M059J (cell line): ENCODE measurements around the gene CCDC15. TPM values are rescaled to one million over a fixed set of nuclear protein-coding genes. Genes with fewer than 3 reads are reported as not detected.

Source experiments
- DNase-seq: peaks from one replicate; pipeline ENCODE4 v3.0.0-alpha.2; 2012; ENCODE audit warnings: low read depth
- total RNA-seq: library from RNA; depleted of rRNA; stranded (reverse); fragments of >200 nt; shearing (Covaris generic); gene quantifications from 2 replicates; pipeline ENCODE4 v1.2.3, GENCODE V29; 2014; rRNA removed

The CCDC15 gene, protein sequence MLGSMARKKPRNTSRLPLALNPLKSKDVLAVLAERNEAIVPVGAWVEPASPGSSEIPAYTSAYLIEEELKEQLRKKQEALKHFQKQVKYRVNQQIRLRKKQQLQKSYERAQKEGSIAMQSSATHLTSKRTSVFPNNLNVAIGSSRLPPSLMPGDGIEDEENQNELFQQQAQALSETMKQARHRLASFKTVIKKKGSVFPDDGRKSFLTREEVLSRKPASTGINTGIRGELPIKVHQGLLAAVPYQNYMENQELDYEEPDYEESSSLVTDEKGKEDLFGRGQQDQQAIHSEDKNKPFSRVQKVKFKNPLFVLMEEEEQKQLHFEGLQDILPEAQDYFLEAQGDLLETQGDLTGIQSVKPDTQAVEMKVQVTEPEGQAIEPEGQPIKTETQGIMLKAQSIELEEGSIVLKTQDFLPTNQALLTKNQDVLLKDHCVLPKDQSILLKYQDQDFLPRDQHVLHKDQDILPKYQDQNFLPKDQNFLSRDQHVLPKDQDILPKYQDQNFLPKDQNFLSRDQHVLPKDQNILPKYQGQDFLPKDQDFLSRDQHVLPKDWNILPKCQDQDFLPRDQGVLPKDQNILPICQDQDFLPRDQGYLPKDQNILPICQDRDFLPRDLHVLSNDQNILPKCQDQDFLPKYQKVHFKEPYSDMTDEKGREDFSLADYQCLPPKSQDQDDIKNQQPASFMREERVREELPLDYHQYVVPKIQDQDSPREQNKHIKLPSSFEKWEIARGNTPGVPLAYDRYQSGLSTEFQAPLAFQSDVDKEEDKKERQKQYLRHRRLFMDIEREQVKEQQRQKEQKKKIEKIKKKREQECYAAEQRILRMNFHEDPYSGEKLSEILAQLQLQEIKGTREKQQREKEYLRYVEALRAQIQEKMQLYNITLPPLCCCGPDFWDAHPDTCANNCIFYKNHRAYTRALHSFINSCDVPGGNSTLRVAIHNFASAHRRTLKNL
- 6.1 and 7.6 TPM in 2 replicates for total RNA-seq

DNA sequence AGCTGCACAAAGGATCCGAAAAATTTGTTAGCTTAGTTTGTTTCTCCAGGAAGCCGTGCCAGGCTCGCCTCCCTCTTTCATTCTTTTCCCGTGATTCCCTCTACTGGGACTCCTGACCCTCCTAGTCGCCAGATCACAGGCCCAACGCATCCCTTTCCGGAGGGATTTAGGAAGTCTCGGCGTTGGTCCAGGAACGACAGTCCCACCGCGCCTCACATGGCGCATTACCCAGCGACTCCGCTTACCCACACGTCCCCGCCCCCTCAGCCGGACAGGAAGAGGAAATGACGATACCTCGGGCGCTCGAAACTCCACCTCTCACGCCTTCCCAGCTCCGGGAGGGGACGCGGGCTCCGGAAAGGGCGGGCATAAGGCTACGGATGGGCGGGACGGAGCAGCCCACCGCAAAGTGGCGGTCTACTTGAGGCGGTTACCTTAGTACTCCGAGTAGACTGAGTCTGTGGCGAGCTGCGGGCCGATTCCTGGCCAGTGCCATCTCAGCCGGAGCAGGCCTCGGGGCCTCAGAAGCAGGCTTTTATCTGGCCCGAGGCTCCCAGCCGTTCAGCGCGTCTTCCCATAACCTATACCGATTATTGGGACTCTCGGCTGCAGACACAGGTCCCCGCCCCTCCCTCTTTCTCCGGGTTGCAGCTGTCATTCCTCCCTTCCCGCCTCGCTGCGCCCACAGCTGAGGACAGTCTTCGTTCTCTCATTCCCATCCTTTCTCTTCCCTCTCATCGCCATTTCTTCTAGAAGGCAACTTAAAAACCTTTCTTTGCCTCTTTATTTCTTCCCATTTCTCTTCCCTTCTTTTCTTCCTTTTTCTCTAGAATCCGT, at the start of gene CCDC15:
CCDC15 (plus strand) TSS at position 450 of the 837 bp plus-strand sequence. CDS start 531 bp downstream, outside the sequence.
- peak; percentile 99 for DNase-seq

DNA sequence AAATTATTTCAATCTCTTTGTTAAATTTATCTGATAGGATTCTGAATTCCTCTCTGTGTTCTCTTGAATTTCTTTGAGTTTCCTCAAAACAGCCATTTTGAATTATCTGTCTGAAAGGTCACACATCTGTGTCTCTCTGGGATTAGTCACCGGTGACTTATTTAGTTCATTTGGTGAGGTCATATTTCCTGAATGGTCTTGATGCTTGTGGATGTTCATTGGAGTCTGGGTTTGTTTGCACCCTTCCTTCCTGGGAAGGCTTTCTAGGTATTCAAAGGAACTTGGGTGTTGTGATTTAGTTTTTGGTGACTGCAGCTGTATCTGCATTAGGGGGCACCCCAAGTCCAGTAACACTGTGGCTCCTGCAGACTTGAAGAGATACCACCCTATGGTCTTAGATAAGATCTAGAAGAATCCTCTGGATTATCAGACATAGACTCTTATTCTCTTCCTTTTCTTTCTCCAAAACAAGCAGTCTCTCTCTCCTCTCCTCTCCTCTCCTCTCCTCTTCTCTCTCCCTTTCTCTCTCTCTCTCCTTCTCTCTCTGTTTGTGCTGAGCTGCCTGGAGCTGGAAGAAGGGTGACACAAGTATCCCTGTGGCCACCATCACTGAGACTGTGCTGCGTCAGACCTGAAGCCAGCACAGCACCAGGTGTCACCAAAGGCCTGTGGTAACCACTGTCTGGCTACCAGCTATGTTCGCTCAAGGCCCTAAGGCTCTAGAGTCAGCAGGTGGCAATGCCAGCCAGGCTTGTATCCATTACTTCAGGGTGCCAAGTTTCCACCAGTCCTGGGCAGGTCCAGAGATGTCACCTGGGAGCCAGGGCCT, 38.2 kb upstream of the CCDC15 start:
- DNase-seq: peak; percentile 58

DNA sequence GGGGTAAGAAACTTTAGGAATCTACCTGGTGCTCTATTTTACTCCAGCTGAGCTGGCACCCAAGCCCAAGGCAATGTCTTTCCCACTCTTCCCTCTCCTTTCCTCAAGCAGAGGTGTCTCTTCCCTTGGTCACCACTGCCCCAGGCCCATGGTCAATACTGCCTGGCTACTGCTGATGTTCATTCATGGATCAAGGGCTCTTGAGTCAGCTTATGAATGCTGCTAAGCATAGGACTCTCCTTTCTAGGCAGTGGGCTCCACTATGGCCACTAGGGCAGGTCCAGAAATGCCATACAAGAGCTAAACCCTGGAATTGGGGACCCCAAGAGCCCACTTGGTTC, 37.7 kb upstream of the CCDC15 start:
- no peak for DNase-seq

DNA sequence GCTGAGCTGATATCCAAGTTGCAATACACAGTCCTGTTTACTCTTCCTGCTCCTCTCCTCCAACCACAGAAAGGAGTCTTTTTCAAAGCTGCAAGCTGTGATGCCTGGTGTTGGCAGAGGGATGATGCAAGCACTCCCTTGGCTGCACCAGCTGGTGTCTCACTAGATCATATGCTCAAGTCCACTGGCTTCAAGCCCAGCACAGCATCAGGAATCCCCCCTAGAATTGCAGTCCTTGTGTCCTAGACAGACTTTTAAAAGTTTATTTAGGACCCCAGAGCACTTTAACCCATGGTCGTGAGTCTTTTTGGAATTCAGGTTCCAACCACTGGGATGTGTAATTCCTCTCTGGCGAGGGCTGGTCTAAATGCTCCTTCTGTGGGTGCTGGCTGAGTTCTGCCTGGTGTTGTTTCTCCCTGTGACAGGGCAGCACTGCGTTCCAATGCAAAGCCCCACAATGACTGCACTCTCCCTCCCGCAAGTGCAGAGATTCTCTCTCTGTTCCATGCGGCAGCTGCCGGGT, 36.8 kb upstream of the CCDC15 start:
- no peak for DNase-seq

DNA sequence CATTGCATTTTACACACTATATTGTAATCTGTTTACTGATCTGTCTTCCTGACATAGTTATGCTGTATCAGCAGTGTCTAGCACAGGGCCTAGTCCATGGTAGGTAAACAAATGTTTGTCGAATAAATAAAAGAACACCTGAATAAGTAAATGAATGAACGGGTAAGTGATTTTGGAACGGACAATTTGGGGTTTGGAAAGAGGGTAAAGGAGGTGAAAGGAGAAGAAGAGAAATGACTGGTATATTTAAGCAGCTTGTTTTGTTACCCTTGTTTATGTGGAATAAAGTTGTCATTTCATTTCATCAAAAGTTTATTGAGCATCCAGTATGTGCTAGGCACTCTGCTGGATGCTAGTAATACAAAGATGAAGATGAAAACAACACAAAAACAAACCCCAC, 35.1 kb upstream of the CCDC15 start, which contains the start of gene HEPN1:
HEPN1 (plus strand) TSS at position 301 of the 400 bp plus-strand sequence.
- no peak for DNase-seq

DNA sequence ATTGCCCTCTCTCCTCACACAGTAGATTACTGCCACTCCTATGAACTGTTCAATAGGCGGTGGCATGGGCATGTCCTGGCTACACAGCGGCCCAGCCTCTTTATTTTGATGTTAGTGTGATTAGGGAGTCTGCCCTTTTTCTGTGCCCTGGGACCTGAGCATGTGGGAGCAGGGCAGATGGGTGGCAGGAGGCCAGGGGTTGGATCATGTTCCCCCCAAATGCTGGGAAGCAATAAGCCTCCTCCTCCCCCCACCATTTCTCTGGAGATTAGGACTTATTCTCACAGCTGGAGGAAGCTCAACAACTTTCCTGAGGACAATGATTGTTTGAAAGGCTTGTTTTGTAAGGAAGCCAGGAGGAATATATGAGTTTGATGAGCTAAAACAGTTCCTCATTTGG, 34.1 kb upstream of the CCDC15 start:
- no peak for DNase-seq

DNA sequence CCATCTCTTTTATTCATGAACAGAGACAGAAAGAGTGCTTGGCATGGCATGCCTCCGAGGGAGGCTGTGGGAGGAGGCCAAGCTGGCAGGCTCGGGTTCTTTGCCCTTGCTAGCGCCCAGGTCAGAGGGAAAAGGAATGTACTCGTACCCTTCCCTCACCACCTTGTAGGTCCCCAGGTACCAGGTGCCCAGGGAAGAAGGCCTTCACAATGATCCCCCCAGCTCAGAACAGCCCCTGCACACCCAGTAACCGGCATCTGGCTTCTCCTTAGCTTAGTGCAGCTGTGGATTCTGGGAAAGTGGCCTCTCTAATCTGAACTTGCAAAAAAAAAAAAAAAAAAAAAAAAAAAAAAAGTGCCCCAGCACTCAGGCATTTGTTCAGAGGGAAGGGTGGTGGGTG, 33.6 kb upstream of the CCDC15 start:
- no peak for DNase-seq

DNA sequence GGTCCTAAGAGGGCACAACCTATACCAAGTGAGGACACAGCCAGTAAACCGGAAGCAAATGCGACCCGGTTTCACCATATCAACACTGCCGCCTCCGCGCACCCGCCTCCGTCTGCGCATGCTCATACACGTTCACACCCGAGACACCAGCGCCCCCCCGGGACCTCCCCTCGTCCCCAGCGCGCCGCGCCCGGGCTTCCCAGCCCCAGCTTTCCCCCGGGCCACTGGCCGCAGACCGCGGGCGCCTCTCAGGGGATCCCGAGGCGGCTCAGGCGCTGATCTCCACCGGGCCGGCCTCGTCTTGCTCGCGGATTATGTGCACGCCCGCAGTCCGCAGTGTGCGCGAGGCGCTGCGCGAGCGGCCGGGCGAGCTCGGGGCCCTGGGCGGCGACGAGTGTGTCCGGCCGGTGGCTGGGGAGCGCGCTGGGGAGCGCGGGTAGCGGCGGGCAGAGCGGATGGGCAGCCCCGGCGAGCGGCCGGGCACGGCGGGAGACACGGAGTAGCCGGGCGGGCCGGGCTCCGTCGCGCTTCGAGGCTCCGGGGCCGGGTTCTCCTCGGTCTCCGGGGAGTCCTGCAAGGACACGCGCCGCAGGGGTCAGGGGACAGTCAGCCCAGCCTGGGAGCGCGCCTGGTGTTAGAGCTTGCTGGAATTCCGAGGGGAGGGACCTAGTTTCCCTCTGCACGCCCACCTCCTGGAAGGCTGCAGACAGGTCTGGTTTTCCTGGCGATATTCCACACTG, 33.0 kb upstream of the CCDC15 start:
- DNase-seq: no peak

DNA sequence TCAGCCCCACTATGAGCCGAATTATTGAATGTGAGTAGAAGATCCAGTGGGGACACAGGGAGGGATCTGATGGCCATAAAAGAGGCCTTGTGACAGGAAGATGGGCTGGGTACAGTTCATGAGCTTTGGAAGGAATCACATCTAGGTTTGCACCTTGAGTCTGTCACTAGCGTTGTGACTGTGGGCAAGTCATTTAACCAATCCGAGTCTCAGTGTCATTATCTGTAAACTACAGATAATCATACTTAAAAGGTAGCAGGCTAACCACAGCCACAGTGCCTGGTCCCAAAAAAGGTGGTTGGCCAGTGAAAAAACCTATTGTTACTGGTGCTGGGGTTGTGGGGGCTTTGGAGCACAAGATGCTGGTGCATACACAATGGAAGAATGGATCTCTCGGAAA, 31.2 kb upstream of the CCDC15 start:
- no peak for DNase-seq

DNA sequence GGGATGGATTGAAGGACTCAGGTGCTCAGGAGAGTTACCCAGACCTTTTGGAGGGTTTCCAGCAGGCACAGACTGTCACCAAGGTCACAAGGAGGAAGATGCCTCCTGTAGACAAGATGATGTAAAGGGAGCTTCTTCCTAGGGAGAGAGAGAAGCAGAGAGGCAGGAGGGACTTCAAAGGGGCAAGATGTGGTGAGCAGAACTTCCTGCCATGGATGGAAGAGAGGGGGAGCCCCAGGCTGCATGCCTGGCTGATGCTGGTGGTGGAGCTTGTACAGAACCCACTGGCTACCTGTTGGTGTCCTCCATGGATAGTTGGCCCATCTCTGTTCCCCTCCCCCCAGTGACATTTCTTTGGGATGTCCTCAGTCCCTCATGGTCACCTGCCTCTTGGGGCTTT, 30.7 kb upstream of the CCDC15 start:
- no peak for DNase-seq

DNA sequence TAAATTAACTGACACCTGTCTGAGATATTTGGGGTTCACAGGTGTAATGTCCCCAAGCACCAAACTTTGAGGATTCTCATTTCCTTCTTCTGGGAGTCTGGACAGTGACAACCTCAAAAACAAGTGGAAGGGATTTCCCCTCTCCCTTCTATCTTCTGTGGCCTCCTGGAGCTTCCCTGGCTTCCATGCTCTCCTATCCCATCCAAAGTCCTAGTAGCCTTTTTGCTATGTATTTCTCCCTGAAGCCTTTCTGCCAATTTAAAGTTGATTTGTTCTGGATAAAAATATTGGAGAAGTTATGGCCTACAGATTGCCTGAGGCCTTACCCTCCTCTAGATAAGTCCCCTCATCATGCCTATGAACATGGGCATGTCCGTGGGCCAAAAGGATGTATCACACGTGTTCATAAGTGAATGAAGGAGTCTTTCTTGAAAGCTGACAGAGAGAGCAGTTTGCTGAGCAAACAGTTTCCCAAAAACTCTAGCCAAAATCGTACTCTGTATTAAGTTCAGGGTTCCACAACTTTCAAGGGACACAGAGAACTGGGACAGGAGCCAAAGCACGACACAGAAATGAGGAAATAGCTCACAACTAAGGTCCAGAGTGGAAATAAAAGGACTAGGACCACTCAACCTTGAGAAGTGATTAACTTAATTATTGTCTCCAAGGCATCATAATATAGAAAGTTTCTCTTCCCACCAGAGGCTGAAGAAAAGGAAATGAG, 24.9 kb upstream of the CCDC15 start:
- DNase-seq: no peak

DNA sequence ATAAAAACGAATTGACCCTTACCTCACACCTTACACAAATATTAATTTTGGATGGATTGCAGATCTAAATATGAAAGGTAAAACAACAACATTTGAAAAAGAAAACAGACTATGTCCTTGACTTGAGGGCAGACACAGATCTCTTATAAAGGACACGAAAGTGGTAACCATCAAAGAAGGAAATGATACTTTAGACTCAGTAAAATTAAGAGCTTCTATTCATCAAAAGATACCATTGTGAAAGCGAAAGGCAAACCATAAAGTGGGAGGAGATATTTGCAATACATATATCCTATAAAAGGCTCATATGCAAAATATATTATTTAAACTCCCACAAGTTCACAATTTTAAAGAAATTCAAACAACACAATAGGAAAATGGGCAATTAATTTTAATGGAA, 23.2 kb upstream of the CCDC15 start:
- no peak for DNase-seq

DNA sequence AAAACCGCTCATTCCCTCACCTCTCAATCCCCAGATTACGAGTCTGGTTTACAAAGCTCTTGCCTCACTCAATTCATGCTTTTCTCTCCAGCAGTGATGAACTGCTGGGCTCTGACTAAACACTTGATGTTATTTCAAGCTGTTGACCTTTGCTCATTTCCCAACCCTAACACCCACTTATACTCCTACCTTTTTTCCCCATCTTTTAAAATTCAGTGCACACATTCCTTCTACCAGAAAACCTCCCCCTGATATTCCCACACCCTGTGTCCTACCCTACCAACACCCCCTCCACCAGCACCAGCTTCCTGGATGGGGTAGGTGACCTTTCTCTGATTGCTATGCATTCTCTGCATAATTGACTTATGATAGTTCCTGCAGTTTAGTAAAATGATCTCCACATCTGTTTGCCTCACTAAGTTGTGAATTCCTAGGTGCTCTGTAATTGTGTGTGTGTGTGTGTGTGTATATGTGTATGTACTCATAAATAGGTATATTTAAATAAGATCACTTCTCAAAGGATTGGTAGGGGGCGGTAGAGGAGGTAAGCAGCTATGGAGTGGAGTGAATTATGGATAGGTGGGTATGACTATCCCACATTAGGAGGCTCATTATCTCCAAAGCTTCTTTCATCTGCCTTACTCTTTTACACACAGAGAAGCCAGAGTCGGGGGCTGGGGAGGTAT, 19.0 kb upstream of the CCDC15 start:
- DNase-seq: peak; percentile 55

DNA sequence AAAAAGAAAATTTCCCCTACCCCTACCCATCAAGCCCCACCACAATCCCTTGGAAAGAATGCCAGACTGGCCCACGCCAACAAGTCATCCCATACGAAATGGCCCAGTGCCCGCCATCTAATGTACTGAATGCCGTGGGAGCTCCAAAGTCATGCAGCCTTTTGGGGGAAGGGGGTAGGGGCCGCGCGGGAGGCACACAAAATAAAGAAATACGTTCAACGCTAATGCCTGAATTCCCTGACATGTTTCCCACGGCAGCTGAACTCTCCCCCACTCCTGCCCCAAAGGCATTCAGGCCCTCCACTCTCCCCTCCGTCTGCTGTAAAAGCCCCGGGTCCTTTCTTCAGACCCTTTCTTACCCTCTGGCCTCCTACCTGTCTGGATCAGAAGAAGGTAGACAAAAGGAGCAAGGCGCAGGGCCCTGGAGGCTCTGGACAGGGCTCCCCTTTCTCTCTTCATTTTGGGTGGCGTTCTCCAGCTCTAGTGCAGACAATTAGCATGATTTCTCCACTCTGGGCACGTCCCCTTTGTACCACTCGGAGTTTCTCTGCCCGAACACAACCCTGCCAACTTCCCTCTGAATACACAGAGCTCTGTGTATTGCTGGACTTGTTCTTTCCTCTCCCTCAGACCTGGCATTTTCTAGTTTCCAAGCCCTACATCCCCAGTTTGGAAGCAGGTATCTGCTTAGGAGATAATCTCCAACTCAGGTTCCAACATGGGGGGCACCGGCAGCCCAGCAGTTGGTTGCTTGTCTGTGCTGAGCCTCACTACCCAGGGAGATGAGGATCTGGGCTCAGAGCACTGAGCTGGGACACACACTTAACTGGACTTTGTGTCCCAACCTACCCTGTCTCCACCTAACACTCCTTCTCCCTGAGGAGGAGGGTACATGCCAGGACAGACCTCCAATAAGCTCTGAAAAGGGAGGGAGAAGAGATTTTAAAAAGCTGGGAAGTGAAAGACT, 18.2 kb upstream of the CCDC15 start, which contains the start of gene HEPACAM:
HEPACAM (minus strand) TSS at position 500 of the 967 bp plus-strand sequence; CDS start at position 459, 41 bp downstream.
- DNase-seq: no peak

DNA sequence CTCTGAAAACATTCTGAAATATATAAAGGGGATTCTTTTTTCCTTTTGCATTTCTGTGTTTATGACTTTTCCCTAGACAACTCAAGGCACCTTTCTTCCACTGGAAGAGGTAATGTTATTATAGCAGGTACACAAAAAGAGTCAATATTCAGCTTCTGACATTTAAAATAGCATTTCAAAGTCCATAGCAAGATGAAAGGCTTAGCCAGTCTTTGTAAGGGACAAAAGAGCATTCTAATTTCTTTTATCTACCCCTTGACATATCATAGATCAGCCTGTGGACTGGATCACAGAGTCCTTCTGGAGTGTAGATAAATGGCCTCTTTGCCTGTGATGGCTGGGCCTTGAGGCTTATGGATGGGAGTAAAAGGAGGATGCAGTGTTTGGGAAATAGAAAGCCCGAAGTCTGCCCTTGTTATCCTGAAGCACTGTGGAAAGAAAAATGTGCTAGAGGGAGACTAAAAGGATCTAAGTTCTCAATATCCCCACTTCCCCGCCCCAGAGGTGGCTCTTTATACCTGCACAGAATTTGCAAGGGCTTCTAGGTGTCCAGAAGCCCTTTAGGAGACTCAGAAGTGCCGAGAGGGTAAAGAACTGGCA, 16.6 kb upstream of the CCDC15 start:
- DNase-seq: no peak

DNA sequence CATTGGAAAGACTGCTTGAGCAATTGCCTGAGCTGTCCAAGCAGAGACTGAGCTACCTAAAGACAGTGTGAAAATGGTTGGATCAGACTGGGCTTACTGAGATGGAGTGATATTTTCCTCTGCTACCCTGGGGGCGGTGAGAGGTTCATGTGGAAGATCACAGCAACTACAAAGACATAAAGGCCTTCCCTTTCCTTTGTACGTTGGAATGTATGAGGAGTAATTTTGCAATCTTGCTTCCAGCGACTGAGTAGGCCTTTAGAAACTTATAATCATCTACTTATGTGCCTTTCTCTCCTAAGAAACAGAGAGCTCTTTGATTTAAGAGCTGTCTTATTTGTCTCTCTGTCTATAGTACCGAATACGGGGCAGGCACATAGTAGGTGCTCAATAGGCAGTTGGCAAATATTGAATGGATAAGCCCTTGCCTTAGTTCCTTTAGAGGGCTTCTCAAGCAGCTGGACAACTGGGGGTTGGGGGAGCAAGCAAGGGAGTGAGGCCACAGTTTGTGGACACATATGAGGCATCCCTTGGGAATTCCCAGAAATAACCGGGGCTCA, 15.7 kb upstream of the CCDC15 start:
- peak; percentile 3 for DNase-seq
